Psoas muscle (tissue), 8 donors: ENCODE measurements around the gene KCTD17. TPM values are rescaled to one million over a fixed set of nuclear protein-coding genes. Genes with fewer than 3 reads are reported as not detected.

Experiments
- ATAC-seq, 4 donors: fragments of 200-7000 bp; cut with Tn5 transposase; one replicate each; pipeline ENCODE4 v1.9.1; 2020; ENCODE audit warnings: moderate library complexity in 3 of 4, mild to moderate bottlenecking in 2 of 4
- DNase-seq, 2 donors: peaks; one replicate each; pipeline ENCODE4 v3.0.0-alpha.2; 2020
- H3K27ac ChIP-seq: fragments of 200-600 bp; one replicate; pipeline ENCODE4 v1.8.0; 2022
- H3K27me3 ChIP-seq, 3 donors: fragments of 200-600 bp in 1 of 3; one replicate each; pipeline versions ENCODE4 v1.6.1 to v1.8.0; 2013 to 2022; ENCODE audit warnings: low read length in 2 of 3, mild to moderate bottlenecking in 2 of 3, moderate library complexity in 1 of 3; ENCODE audit not compliant: insufficient read depth in 3 of 3
- H3K36me3 ChIP-seq, 2 donors: fragments of 200-600 bp in 1 of 2; one replicate each; pipeline versions ENCODE4 v1.6.1 to v1.8.0; 2013 to 2022; ENCODE audit warnings: low read depth in 1 of 2, mild to moderate bottlenecking in 1 of 2, moderate library complexity in 1 of 2; ENCODE audit not compliant: insufficient read depth in 1 of 2
- H3K4me1 ChIP-seq: fragments of 200-600 bp; one replicate; pipeline ENCODE4 v1.8.0; 2022
- H3K4me3 ChIP-seq: fragments of 200-600 bp; one replicate; pipeline ENCODE4 v1.8.0; 2022; ENCODE audit warnings: mild to moderate bottlenecking
- H3K9me3 ChIP-seq: fragments of 200-600 bp; one replicate; pipeline ENCODE4 v1.8.0; 2022
- CTCF ChIP-seq: fragments of 200-600 bp; IDR thresholded peaks from one replicate; pipeline ENCODE4 v1.8.0; 2022; ENCODE audit warnings: antibody characterized with exemption
- WGBS, 3 donors: extraction: QIAGEN DNeasy Blood & Tissue Kit; methylation state at CpG; one replicate each; pipeline versions ENCODE4 v1.1.6 to v1.1.7; 2013; 5-methylcytosine and 5-hydroxymethylcytosine counted together
- intact Hi-C, 2 donors: fragments of 100-400 bp; cut with DNase I; formaldehyde crosslinking; loops; one replicate each; pipeline versions ENCODE4 v1.11.0 to v1.14.2; 2022
- polyA plus RNA-seq, 3 donors: library from polyadenylated mRNA; stranded (reverse); fragments of 200-250 nt; gene quantifications; one replicate each; pipeline ENCODE4 v1.2.3, GENCODE V29; 2013
- total RNA-seq, 4 donors: library from RNA; stranded (reverse); fragmentation: NEBNext Ultra II Directional in 2 of 4; extraction: Animal tissue kit (Norgen Biotek cat#: 25700) in 2 of 4; gene quantifications; one replicate each; pipeline versions ENCODE4 v1.2.1 to v1.2.4, GENCODE V29; 2021 to 2023
- donor health status: healthy with polysubstance abuse.
- donor health status: DM: no; HTN: no; CAD: no; lungs with moderate emphysema.
- donor health status: Bipolar disorder and iron deficiency.
- donor health status: healthy.
- donor health status: DM: yes; HTN: yes; CAD: no.
- donor health status: DM: no; HTN: no; CAD: no.
- donor health status: DM: no; HTN: no; CAD: no.
- donor health status: DM: yes; HTN: yes; CAD: no.

The KCTD17 gene
- total and polyA plus RNA-seq, 7 donors: 1.5 to 3.4 (median 1.8) TPM

GRCh38 chr22:37084385-37084784, 32.8 kb downstream of the KCTD17 start:
- WGBS, 3 donors: 81 to 87% (median 87%) methylated on average over 10 of the region's 10 CpGs

GRCh38 chr22:37086184-37086583, 34.6 kb downstream of the KCTD17 start:
- no peak for TF ChIP-seq CTCF
- H3K36me3 ChIP-seq: no peaks in the 10 kb centered on the region
- DNase-seq (no peak), ATAC-seq (no peak)
- H3K4me3 ChIP-seq: no peak overlapping the region
- no peaks in the 10 kb centered on the region for H3K9me3 ChIP-seq
- no peaks in the 10 kb centered on the region for H3K4me1 ChIP-seq
- intact Hi-C loops: no loop called here
- WGBS, 3 donors: 63 to 74% (median 66%) methylated on average over 13 to 15 of the region's 15 CpGs
- H3K27ac ChIP-seq: no peak overlapping the region
- H3K27me3 ChIP-seq: peaks cover 0 to 25% (median 6%) of the 10 kb centered on the region in 3 donors

More at GRCh38 chr22:37084385-37084784, 32.8 kb downstream of the KCTD17 start:
- Histone ChIP-seq H3K4me1 (no peaks in the 10 kb centered on the region), H3K27me3 (peaks cover 0 to 15% (median 6%) of the 10 kb centered on the region in 3 donors), H3K4me3 (no peak overlapping the region), H3K9me3 (no peaks in the 10 kb centered on the region), H3K36me3 (no peaks in the 10 kb centered on the region), H3K27ac (no peak overlapping the region)
- no peak for DNase-seq
- no peak for TF ChIP-seq CTCF
- intact Hi-C loops: no loop called here
- ATAC-seq: no peak

GRCh38 chr22:37088108-37088605, 36.6 kb downstream of the KCTD17 start:
- WGBS, 3 donors: 37 to 46% (median 45%) methylated on average over 6 of the region's 6 CpGs
- Histone ChIP-seq H3K27me3 (peaks cover 0 to 32% (median 6%) of the 10 kb centered on the region in 3 donors), H3K4me3 (no peak overlapping the region), H3K9me3 (no peaks in the 10 kb centered on the region), H3K4me1 (no peaks in the 10 kb centered on the region), H3K36me3 (no peaks in the 10 kb centered on the region), H3K27ac (no peak overlapping the region)
- ATAC-seq (no peak), DNase-seq (no peak)
- intact Hi-C loops: no loop called here
- no peak for TF ChIP-seq CTCF

- Histone ChIP-seq H3K36me3 (no peaks in the 10 kb centered on the region), H3K9me3 (no peaks in the 10 kb centered on the region), H3K4me3 (no peak overlapping the region), H3K4me1 (no peaks in the 10 kb centered on the region), H3K27ac (no peak overlapping the region), H3K27me3 (peaks cover 0 to 38% (median 6%) of the 10 kb centered on the region in 3 donors)
- no peak for TF ChIP-seq CTCF
- 74 to 82% (median 78%) methylated on average over 17 of the region's 17 CpGs for WGBS, 3 donors
- no peak for ATAC-seq
- intact Hi-C loops: no loop called here
- DNase-seq: no peak
Observed at GRCh38 chr22:37088750-37089408, 37.3 kb downstream of the KCTD17 start.
